ENCODE data around the gene METTL24. TPM values are rescaled to one million over a fixed set of nuclear protein-coding genes. Genes with fewer than 3 reads are reported as not detected.
A peak's percentile ranks its signal among the peaks of the same experiment; 100 is the strongest.

Gene METTL24
- total RNA-seq, 2 donors from 2014 or later, result 0.96 to 3.0 TPM

DNA sequence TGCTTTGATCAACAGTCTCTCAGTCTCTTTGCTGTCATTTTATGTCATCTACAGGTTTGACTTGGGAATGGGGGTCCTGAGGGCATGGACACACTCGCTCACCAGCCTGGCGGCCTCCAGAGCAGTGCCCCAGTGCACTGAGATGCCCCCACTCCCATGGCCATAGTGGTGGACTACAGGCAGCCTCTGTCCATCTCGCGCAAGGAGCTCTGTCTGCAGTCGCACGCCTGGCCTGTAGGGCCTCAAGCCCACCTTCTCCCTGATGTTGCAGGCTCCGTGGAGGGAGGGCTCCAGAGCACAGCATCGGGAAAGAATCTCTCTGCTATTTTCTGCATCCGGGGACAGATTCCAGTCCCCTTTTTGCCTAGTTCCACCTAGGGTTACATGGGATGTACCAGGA, 34.6 kb upstream of the METTL24 start:
- no peak for DNase-seq (ENCODE audit: low spot score)
- Histone ChIP-seq H3K27me3 (replicated peaks; ENCODE audit: insufficient read depth) (no peaks in the 10 kb centered on the region), H3K27ac (no peak overlapping the region), H3K9me3 (no peaks in the 10 kb centered on the region), H3K36me3 (no peaks in the 10 kb centered on the region), H3K4me3 (no peak overlapping the region), H3K4me1 (replicated peaks) (no peaks in the 10 kb centered on the region)
- intact Hi-C loops (cut with DNase I), result loop anchor here (5.0 to 10.0 kb wide), 3 partner anchors 60 to 688 kb away; no protein-coding TSS in a partner anchor
- 70% methylated on average over 9 of the region's 9 CpGs for WGBS
- TF ChIP-seq CTCF (IDR thresholded peaks at IDR 0.05) (no peak), POLR2AphosphoS5 (IDR thresholded peaks at IDR 0.05) (no peak), POLR2A (IDR thresholded peaks at IDR 0.05) (no peak)

DNA sequence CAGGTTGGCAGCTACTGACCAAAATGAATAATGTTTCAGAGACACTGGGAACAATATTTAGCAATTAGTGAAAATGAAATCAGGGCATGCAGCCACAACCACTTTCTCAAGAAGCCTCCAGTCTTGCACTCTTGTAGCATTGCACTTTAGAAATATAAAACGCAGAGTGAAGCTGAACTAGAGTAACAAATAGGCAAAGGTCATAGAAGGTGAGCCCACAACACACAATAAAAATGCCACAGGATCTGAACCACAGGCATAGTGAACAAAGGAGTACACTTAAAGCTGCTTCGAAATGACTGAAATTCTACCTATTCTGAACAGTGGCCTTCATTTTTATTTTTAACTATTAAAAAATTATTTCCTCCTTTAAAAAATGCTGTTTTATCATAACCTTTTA, 32.3 kb upstream of the METTL24 start:
- H3K27me3 ChIP-seq (replicated peaks; ENCODE audit: insufficient read depth), result no peaks in the 10 kb centered on the region
- H3K27ac ChIP-seq, result no peak overlapping the region
- no peaks in the 10 kb centered on the region for H3K36me3 ChIP-seq
- DNase-seq (ENCODE audit: low spot score), result no peak
- WGBS, result 29% methylated on average over 2 of the region's 2 CpGs
- intact Hi-C loops (cut with DNase I), result loop anchor here (5.0 to 10.0 kb wide), 3 partner anchors 58 to 686 kb away; no protein-coding TSS in a partner anchor
- TF ChIP-seq CTCF (IDR thresholded peaks at IDR 0.05), result no peak
- TF ChIP-seq POLR2A (IDR thresholded peaks at IDR 0.05), result no peak
- no peak for TF ChIP-seq POLR2AphosphoS5 (IDR thresholded peaks at IDR 0.05)
- H3K9me3 ChIP-seq, result no peaks in the 10 kb centered on the region
- no peaks in the 10 kb centered on the region for H3K4me1 ChIP-seq (replicated peaks)
- no peak overlapping the region for H3K4me3 ChIP-seq

GRCh38 chr6:110389689-110390382, 31.7 kb upstream of the METTL24 start:
- Histone ChIP-seq H3K4me3 (no peak overlapping the region), H3K9me3 (no peaks in the 10 kb centered on the region), H3K27me3 (replicated peaks; ENCODE audit: insufficient read depth) (no peaks in the 10 kb centered on the region), H3K4me1 (replicated peaks) (no peaks in the 10 kb centered on the region), H3K36me3 (no peaks in the 10 kb centered on the region), H3K27ac (no peak overlapping the region)
- TF ChIP-seq POLR2A (IDR thresholded peaks at IDR 0.05), result no peak
- TF ChIP-seq POLR2AphosphoS5 (IDR thresholded peaks at IDR 0.05), result peak; percentile 13
- DNase-seq (ENCODE audit: low spot score), result no peak
- intact Hi-C loops (cut with DNase I), result loop anchor here (5.0 to 10.0 kb wide), 3 partner anchors 58 to 685 kb away; no protein-coding TSS in a partner anchor
- WGBS, result 69% methylated on average over 4 of the region's 4 CpGs

GRCh38 chr6:110387986-110388385, 29.8 kb upstream of the METTL24 start:
- TF ChIP-seq POLR2AphosphoS5 (IDR thresholded peaks at IDR 0.05) (no peak), CTCF (IDR thresholded peaks at IDR 0.05) (no peak), POLR2A (IDR thresholded peaks at IDR 0.05) (no peak)
- no peak for DNase-seq (ENCODE audit: low spot score)
- Histone ChIP-seq H3K4me1 (replicated peaks) (no peaks in the 10 kb centered on the region), H3K27me3 (replicated peaks; ENCODE audit: insufficient read depth) (no peaks in the 10 kb centered on the region), H3K27ac (no peak overlapping the region), H3K36me3 (no peaks in the 10 kb centered on the region), H3K4me3 (no peak overlapping the region), H3K9me3 (no peaks in the 10 kb centered on the region)
- WGBS, result 82% methylated on average over 2 of the region's 2 CpGs
- intact Hi-C loops (cut with DNase I), result no loop called here

DNA sequence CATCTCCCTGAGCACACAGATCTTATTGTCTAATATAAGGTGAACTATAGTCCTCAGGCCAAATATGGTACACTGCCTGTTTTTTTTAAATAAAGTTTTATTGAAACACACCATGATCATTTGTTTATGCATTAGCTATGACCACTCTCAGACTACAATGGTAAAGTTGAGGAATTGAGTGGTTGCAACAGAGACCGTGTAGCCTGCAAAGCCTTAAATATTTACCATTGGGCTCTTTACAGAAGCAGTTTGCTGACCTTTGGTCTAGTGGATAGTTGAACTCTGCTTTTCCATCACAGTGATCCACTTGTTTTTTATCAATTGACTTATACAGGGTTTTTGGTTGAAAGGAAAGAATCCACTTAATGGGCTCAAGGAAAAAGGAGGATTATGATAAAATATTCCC, 27.3 kb upstream of the METTL24 start:
- no peaks in the 10 kb centered on the region for H3K9me3 ChIP-seq
- TF ChIP-seq POLR2A (IDR thresholded peaks at IDR 0.05) (no peak), POLR2AphosphoS5 (IDR thresholded peaks at IDR 0.05) (no peak)
- DNase-seq (ENCODE audit: low spot score), result no peak
- H3K4me1 ChIP-seq (replicated peaks), result no peaks in the 10 kb centered on the region
- H3K27ac ChIP-seq, result no peak overlapping the region
- intact Hi-C loops (cut with DNase I), result no loop called here
- H3K4me3 ChIP-seq, result no peak overlapping the region
- no peaks in the 10 kb centered on the region for H3K27me3 ChIP-seq (replicated peaks; ENCODE audit: insufficient read depth)
- WGBS, result 89% methylated on average over 1 of the region's 1 CpG
- H3K36me3 ChIP-seq, result no peaks in the 10 kb centered on the region

DNA sequence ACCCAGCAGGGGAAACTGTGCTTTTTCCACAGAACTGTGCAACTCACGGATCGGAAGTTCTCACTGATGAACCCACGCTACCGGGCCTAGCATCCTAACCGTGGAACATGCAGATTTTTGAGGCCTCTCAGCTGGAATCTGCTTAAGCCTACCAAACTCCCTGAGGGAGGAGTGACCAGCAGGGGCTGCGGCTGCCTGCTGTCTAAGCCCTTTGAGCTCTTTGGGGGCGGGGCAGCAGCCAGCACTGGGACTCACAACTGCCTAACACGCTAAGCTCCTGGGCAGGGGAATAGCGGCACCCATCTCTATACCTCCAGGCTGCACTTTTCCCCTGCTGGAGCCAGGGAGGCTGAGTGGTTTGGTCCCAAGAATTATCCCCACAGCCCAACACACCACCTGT, 20.4 kb upstream of the METTL24 start:
- Histone ChIP-seq H3K27ac (no peak overlapping the region), H3K36me3 (no peaks in the 10 kb centered on the region), H3K4me1 (replicated peaks) (no peaks in the 10 kb centered on the region), H3K27me3 (replicated peaks; ENCODE audit: insufficient read depth) (no peaks in the 10 kb centered on the region), H3K4me3 (no peak overlapping the region), H3K9me3 (no peaks in the 10 kb centered on the region)
- WGBS, result 81% methylated on average over 9 of the region's 9 CpGs
- intact Hi-C loops (cut with DNase I), result no loop called here
- no peak for DNase-seq (ENCODE audit: low spot score)
- TF ChIP-seq POLR2A (IDR thresholded peaks at IDR 0.05) (no peak), POLR2AphosphoS5 (IDR thresholded peaks at IDR 0.05) (no peak), CTCF (IDR thresholded peaks at IDR 0.05) (no peak)

Data from prostate gland (tissue), 2 donors.